ENCODE data around the gene B4GALT2.
A peak's percentile ranks its signal among the peaks of the same experiment; 100 is the strongest.

The B4GALT2 gene

GRCh38 chr1:43947874-43948437 is 31.1 kb upstream of the B4GALT2 start:
- TF ChIP-seq CTCF (IDR thresholded peaks at IDR 0.05) = no peak
- H3K27ac ChIP-seq = peak overlapping the region in 1 of 2 donors; percentile 94
- H3K4me1 ChIP-seq = peaks cover 0 to 42% (median 29%) of the 10 kb centered on the region in 4 donors
- H3K9me3 ChIP-seq = no peaks in the 10 kb centered on the region
- no peak for DNase-seq
- intact Hi-C loops (cut with DNase I; ENCODE audit: low total_unique reads) = loop anchor here (2.0 to 10.0 kb wide), 3 partner anchors 19 to 87 kb away; partner anchors contain the start of genes ATP6V0B and SLC6A9
- peak overlapping the region; percentile 73 to 74 for H3K4me3 ChIP-seq
- H3K27me3 ChIP-seq = no peaks in the 10 kb centered on the region
- peaks cover 0 to 18% (median 6%) of the 10 kb centered on the region in 3 donors for H3K36me3 ChIP-seq

- TF ChIP-seq CTCF (IDR thresholded peaks at IDR 0.05) = no peak
- Histone ChIP-seq H3K36me3 (peaks cover 0 to 18% (median 6%) of the 10 kb centered on the region in 3 donors), H3K4me1 (peaks cover 0 to 37% (median 29%) of the 10 kb centered on the region in 4 donors), H3K9me3 (no peaks in the 10 kb centered on the region), H3K27ac (no peak overlapping the region), H3K4me3 (no peak overlapping the region), H3K27me3 (no peaks in the 10 kb centered on the region)
- intact Hi-C loops (cut with DNase I; ENCODE audit: low total_unique reads) = loop anchor here (2.0 to 10.0 kb wide), 2 partner anchors 17 to 85 kb away; partner anchors contain the start of gene SLC6A9
- DNase-seq = no peak
These were observed 29.3 kb upstream of the B4GALT2 start for GRCh38 chr1:43949678-43950077.

GRCh38 chr1:43951021-43951985 is 27.7 kb upstream of the B4GALT2 start:
- no peaks in the 10 kb centered on the region for H3K27me3 ChIP-seq
- no peak for TF ChIP-seq CTCF (IDR thresholded peaks at IDR 0.05)
- H3K9me3 ChIP-seq = no peaks in the 10 kb centered on the region
- no peak overlapping the region for H3K27ac ChIP-seq
- H3K4me3 ChIP-seq = no peak overlapping the region
- peaks cover 0 to 23% (median 20%) of the 10 kb centered on the region in 4 donors for H3K4me1 ChIP-seq
- intact Hi-C loops (cut with DNase I; ENCODE audit: low total_unique reads) = no loop called here
- peaks cover under 1 to 29% (median 9%) of the 10 kb centered on the region in 3 donors for H3K36me3 ChIP-seq
- no peak for DNase-seq

GRCh38 chr1:43952731-43953346 is 26.2 kb upstream of the B4GALT2 start:
- Histone ChIP-seq H3K4me1 (peaks cover 0 to 15% (median 12%) of the 10 kb centered on the region in 4 donors), H3K36me3 (peaks cover 16 to 44% (median 24%) of the 10 kb centered on the region in 3 donors), H3K4me3 (no peak overlapping the region), H3K27me3 (no peaks in the 10 kb centered on the region), H3K27ac (no peak overlapping the region), H3K9me3 (no peaks in the 10 kb centered on the region)
- no peak for TF ChIP-seq CTCF (IDR thresholded peaks at IDR 0.05)
- no peak for DNase-seq
- intact Hi-C loops (cut with DNase I; ENCODE audit: low total_unique reads) = no loop called here

- no peak overlapping the region for H3K4me3 ChIP-seq
- H3K36me3 ChIP-seq = peaks cover 20 to 50% (median 30%) of the 10 kb centered on the region in 3 donors
- no peaks in the 10 kb centered on the region for H3K9me3 ChIP-seq
- no peak for DNase-seq
- peaks cover 0 to 9% (median 7%) of the 10 kb centered on the region in 4 donors for H3K4me1 ChIP-seq
- intact Hi-C loops (cut with DNase I; ENCODE audit: low total_unique reads) = no loop called here
- no peak for TF ChIP-seq CTCF (IDR thresholded peaks at IDR 0.05)
- H3K27me3 ChIP-seq = no peaks in the 10 kb centered on the region
- no peak overlapping the region for H3K27ac ChIP-seq
These were observed 25.6 kb upstream of the B4GALT2 start for GRCh38 chr1:43953361-43953760.
